Choroid plexus epithelial cell (primary cell): ENCODE data around the gene SAFB2.

Experiments
- DNase-seq: peaks from one replicate; pipeline ENCODE4 v3.0.0-alpha.2; 2010; ENCODE audit warnings: low read depth
- H3K4me3 ChIP-seq: 2 replicates; pipeline ENCODE4 v1.5.1; 2011; ENCODE audit warnings: low read depth, mild to moderate bottlenecking, control low read depth, low read length, moderate library complexity
- CTCF ChIP-seq: conservative IDR thresholded peaks from 2 replicates; pipeline ENCODE4 v1.5.1; 2011; ENCODE audit warnings: low read depth, mild to moderate bottlenecking, control low read depth, inconsistent platforms, low read length, moderate library complexity

Gene SAFB2

GRCh38 chr19:5637971-5638370, 15.4 kb upstream of the SAFB2 start:
- no peak overlapping the region for H3K4me3 ChIP-seq
- no peak for TF ChIP-seq CTCF
- DNase-seq, result no peak

DNA sequence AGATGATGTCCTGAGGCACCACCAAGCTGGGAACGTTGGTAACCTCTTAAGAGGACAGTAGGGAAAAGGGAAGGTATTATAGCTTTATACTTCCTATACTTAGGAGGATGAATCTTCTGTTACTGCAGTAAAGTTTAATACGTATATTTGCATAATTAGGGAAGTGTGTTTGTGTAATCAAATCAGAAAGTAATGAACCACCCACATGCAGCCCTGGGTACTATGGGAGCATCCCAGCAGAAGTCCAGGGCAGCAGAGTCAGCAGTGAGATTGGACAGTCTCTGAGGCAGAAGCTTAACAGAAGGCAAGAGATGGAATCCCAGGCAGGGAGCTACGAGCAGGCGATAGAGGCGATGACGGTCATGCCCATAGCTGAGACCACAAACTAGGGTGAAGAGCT, 12.9 kb upstream of the SAFB2 start:
- TF ChIP-seq CTCF, result no peak
- H3K4me3 ChIP-seq, result no peak overlapping the region
- DNase-seq, result no peak

- H3K4me3 ChIP-seq, result no peak overlapping the region
- TF ChIP-seq CTCF, result no peak
- DNase-seq, result no peak
These were observed 10.1 kb upstream of the SAFB2 start for GRCh38 chr19:5632657-5633056.

DNA sequence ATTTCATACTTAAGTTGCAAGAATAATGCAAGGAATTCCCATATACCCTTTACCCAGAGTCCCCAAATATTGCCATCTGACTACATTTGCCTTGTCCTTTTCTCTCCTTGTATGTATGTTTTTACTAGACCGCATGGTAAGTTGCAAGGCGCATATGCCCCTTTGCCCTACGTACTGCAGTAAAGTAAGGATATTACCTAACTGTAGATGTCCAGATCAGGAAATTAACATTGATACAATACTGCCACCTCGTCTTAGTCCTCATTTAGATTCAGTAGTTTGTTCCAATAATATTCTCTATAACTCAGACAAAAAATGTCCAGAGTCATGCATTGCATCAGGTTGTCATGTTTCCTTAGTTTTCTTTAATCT, 9.7 kb upstream of the SAFB2 start:
- no peak for DNase-seq
- TF ChIP-seq CTCF, result no peak
- H3K4me3 ChIP-seq, result no peak overlapping the region

- peak; percentile 36 for DNase-seq
- TF ChIP-seq CTCF, result no peak
- no peak overlapping the region for H3K4me3 ChIP-seq
These were observed 9.1 kb upstream of the SAFB2 start for GRCh38 chr19:5631567-5632240.

DNA sequence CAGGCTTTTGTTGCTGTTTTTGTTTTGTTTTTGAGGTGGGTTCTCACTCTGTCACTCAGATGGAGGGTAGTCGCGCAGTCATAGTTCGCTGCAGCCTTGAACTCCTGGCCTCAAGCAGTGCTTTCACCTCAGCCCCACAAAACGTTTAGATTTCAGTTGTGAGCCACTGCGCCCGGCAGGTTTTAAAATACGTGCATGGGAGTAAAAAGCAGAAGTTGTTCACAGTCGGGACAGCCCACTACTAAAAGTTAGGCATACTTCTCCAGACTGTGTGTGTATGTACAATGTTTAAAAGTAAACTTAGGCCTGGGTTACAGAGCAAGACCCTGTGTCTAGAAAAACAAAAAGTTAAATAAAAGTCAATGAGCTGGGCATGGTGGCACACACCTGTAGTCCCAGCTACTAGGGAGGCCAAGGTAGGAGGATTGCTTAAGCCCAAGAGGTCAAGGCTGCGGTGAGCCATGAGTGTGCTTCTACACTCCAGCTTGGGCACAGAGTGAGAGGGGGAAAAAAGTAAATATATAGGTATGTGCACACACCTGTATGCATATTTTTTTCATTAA, 6.4 kb upstream of the SAFB2 start:
- no peak for DNase-seq
- TF ChIP-seq CTCF, result no peak
- no peak overlapping the region for H3K4me3 ChIP-seq

GRCh38 chr19:5628461-5628860, 5.9 kb upstream of the SAFB2 start:
- no peak for TF ChIP-seq CTCF
- peak; percentile 7 for DNase-seq
- no peak overlapping the region for H3K4me3 ChIP-seq
